ENCODE results near the gene INPP5A.

The INPP5A gene

GRCh38 chr10:132697578-132698200, 160.1 kb downstream of the INPP5A start:
- in situ Hi-C loops (cut with HindIII; ENCODE audit: low sequenced_read_pairs) = loop anchor here (10.0 kb wide), 1 partner anchor 493 kb away; no protein-coding TSS in a partner anchor

GRCh38 chr10:132698211-132698751, 160.7 kb downstream of the INPP5A start:
- in situ Hi-C loops (cut with HindIII; ENCODE audit: low sequenced_read_pairs) = loop anchor here (10.0 kb wide), 1 partner anchor 493 kb away; no protein-coding TSS in a partner anchor

DNA sequence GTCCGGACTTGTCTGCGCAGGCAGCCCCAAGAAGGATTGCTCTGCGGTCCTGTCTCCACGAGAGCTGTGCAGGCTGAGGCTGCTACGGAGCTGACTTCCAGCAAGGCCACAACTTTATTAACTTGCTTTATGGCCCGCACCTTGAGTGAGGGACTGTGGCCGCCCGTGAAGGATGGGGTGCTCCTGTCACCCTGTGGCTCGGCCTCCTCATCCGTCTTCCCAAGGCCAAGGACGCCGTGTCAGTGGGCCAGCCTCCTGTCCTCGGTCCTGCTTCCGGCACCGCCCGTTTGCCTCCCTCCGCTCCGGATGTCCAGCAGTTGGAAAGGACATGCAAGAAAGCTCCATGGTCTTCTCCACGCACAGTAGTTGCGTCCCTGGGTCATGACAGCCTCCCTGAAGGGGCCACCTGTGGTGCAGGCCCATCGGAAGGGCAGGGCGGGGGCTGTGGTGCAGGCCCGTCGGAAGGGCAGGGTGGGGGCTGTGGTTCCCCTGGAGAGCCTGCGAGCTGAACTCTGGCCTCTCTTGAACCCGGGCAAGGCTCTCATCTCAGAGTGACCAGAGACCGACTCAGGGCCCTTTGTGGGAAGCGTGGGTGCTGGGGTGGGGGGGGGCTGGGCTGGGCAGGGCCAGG, 161.3 kb downstream of the INPP5A start:
- in situ Hi-C loops (cut with HindIII; ENCODE audit: low sequenced_read_pairs) = loop anchor here (10.0 kb wide), 1 partner anchor 494 kb away; no protein-coding TSS in a partner anchor

DNA sequence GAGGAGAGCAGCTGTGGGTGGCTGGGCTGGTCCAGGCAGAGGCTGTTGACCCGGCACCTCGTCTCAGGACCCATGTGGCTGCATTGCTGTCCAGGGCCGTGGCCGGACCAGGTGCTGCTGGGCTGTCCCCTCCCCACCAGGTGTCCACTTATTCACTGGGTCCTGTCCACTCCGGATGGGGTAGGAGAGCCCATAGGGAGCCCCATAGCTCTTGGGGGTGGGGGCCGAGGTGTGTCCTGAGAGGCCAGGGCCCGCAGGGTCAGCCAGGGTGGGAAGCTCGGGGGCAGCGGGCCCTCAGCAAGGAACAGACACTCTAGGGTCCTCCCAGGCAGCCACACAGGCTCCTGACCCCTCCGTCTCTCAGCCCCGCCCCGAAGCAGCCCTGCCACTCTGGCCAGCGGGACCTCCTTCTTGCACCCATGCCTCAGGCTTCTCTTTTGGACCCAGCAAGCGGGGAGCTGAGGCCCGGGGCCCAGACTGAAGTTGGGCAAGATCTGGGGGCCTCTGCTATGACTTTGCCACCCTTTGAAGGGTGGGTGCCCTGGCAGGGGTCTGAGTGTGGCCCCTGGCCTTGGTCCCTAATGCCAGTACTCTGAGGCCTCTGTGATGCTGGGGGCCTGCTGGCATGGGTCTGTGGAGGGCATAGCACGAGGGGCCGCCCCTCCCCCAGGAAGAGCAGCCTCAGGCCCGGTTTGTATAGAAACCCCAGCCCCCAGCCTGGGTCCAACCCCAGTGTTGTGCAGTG, 162.0 kb downstream of the INPP5A start:
- in situ Hi-C loops (cut with HindIII; ENCODE audit: low sequenced_read_pairs) = loop anchor here (5.0 to 10.0 kb wide), 2 partner anchors 143 to 495 kb away; no protein-coding TSS in a partner anchor

DNA sequence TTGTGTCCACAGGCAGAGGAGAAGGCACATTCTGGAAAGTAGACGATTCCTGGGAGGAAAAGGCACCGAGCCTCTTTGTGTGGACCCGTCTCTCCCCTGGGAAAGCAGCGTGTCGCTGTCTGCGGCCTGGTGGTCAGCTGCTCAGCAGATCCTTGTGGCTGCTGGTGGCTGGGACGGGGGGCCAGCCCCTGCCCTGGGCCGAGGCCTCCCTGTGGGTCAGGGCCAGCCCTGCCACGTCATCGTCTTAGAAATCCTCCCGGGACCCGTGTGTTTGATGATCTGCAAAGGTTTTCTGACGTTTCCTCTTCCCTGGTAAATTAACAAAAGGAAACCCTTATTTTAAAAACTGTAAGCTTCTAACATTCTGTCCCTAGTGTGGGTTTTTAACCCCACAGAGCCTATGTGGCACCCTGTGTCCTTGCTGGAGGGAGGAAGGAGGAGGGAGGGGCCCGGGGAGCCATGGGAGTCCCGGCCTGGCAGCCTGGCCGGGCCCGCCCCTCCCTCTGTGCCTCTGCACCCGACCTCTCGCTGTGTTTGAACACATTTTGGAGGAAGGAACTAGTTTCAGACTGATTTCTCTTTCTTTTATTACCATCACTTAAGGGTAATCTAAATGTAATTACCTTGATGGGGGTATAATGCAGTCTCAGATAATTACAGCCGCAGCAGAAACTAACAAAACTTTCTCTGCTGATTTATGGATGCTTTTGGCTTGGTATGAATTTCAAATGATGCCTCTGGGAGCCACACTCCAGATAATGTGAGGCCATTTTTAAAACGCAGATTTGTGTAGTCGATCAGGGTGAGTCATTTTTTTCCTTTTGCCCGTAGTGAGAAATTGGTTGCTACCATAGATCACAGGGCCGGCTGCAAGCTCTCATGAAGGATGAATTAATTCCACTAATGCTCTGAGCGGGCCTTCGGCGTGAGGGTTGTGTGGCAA, 162.8 kb downstream of the INPP5A start:
- in situ Hi-C loops (cut with HindIII; ENCODE audit: low sequenced_read_pairs) = loop anchor here (5.0 kb wide), 1 partner anchor 142 kb away; no protein-coding TSS in a partner anchor

DNA sequence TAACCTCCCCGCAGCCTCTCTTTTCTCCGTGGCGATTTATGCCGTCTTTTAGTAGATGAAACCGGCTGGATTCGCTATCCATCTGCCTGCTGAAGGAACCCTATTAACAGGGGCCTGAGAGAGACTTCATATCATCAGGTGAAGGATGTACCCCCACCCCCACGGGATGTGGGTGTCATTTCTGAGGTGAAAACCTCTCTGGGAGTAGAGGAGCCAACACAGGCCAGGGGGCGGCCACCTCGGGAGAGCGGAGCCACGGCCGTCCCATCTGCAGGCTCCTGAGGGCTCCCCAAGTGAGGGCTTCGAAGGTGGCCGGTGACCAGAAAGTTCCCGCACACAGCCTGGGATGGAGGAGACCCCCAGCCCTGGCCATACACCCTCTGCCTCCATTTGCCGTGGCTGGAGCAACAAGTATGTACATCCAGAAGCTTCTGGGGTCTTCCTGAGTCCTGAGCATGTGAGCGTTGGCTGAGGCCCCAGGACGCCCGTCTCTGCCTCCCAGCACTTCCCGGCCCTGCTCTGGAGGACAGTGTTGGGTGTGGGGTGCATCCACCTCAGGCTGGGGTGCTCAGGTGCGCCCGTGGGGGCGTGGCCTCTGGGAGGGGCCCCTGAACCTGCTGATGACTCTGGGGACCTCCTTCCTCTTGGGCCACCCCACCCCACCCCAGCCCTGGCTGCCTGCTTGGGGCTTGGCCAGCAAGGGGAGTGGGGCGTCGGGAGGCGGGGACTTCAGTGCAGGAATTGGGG, 163.7 kb downstream of the INPP5A start:
- in situ Hi-C loops (cut with HindIII; ENCODE audit: low sequenced_read_pairs) = loop anchor here (5.0 kb wide), 1 partner anchor 141 kb away; no protein-coding TSS in a partner anchor

GRCh38 chr10:132701846-132702190, 164.2 kb downstream of the INPP5A start:
- in situ Hi-C loops (cut with HindIII; ENCODE audit: low sequenced_read_pairs) = loop anchor here (5.0 kb wide), 1 partner anchor 140 kb away; no protein-coding TSS in a partner anchor

DNA sequence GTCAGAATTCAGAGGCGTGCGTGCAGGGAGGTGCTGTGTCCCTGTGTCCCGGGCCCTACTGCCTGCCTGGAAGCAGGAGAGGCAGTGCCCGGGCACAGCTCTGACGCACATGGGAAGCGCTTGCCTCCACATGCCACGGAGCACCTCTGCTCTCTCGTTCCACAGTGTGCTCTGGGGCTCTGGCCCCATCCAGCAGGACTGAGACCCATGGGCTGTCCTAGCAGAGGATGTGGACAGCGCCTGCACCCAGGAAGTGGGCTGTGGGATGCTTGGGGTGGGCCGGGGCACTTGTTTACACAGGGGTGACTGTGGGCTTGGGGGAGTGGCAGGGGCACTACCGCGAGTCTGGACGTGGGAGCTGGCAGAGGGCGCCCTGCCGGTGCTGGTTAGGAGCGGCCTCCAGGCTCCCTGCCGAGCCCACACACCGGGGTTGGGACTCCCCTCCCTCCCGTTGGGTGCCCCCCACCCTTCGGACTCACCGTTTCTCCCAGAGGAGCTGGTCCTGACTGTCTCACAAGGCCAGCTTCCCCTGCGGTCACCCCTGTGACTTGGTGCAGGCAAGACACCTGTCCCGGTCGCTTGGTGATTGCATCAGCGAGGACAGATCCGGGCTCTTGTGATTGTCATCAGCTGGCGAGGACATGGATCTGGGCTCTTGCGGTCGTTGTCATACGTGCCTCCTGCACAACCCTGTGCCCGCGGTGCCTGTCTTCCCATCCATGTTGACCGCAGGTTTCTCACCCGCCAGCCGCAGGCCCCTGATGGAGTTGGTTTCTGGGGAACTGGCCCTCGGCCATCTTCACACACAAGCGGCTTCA, 165.2 kb downstream of the INPP5A start:
- in situ Hi-C loops (cut with HindIII; ENCODE audit: low sequenced_read_pairs) = loop anchor here (5.0 kb wide), 1 partner anchor 139 kb away; no protein-coding TSS in a partner anchor

DNA sequence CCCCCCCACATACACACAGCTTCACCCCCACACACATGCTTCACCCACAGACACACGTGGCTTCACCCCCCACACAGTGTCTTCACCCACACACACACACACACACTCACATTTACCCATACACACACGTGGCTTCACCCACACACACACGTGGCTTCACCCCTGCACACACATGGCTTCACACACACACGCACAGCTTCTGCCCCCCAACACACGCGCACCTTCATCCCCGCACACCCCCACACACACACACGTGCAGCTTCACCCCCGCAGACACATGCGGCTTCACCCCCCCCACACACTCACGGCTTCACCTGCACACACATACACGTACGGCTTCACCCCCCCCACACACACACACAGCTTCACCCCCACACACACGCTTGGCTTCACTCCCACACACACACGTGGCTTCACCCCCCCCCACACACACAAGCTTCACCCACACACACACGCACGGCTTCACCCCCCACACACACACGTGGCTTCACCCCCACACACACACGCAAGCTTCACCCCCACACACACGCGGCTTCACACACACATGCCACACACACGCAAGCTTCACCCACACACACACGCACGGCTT, 165.9 kb downstream of the INPP5A start:
- in situ Hi-C loops (cut with HindIII; ENCODE audit: low sequenced_read_pairs) = loop anchor here (5.0 kb wide), 1 partner anchor 139 kb away; no protein-coding TSS in a partner anchor

GRCh38 chr10:132704008-132704814, 166.6 kb downstream of the INPP5A start:
- in situ Hi-C loops (cut with HindIII; ENCODE audit: low sequenced_read_pairs) = loop anchor here (5.0 kb wide), 1 partner anchor 138 kb away; no protein-coding TSS in a partner anchor

GRCh38 chr10:132704815-132705064, 167.2 kb downstream of the INPP5A start:
- in situ Hi-C loops (cut with HindIII; ENCODE audit: low sequenced_read_pairs) = loop anchor here (5.0 kb wide), 1 partner anchor 138 kb away; no protein-coding TSS in a partner anchor

- in situ Hi-C loops (cut with HindIII; ENCODE audit: low sequenced_read_pairs) = no loop called here
These were observed 167.6 kb downstream of the INPP5A start for GRCh38 chr10:132705173-132705572.

- in situ Hi-C loops (cut with HindIII; ENCODE audit: low sequenced_read_pairs) = no loop called here
These were observed 168.4 kb downstream of the INPP5A start for GRCh38 chr10:132705943-132706342.

GRCh38 chr10:132706701-132707100, 169.1 kb downstream of the INPP5A start:
- in situ Hi-C loops (cut with HindIII; ENCODE audit: low sequenced_read_pairs) = no loop called here

DNA sequence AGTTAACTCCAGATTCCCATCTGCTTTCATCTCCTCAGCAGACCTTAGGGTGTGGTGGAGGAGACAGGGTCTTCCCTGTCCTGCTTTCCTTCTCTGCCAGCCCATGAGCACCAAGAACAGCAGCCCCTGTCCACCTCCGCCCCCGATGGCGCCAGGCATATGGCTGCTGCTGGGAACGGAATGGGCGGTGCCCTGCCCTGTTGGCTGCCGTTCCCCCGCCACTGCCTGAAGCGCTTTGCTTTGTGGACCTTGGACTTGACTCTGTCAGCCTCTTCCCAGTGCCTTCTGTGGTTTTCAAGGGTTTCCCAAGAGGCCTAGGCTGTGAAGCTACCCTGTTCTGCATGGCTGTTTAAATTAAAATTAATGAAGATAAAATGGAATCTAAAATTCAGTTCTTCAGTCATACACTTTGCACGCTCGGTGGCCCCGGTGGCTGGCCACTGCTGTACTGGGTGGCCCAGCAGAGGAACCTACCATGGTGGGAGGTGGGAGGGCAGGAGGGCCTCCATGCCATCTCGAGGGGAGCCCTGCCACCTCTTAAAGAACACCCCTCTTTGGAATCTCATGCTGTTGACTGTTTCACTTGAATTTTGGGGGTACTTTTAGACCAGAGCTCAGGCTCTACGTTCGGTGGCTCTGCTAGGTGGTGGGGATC, 169.7 kb downstream of the INPP5A start:
- in situ Hi-C loops (cut with HindIII; ENCODE audit: low sequenced_read_pairs) = no loop called here

DNA sequence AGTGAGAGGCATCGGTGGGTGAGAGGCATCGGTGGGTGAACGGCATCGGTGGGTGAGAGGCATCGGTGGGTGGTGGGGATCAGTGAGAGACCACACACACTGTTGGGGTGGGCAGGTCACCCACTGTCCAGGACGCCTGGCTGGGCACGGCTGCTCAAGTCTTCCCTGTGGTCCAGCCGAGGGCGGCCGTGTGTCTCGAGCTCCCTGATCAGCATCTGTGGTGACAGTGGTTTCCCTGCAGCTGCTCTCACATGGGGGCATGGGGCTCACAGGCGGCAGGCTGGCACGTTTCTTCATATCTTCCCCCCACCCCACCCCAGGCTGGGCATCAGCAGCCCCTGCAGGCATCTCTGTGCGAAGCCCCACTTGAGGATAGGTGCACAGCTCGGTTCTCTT, 170.2 kb downstream of the INPP5A start:
- in situ Hi-C loops (cut with HindIII; ENCODE audit: low sequenced_read_pairs) = no loop called here

DNA sequence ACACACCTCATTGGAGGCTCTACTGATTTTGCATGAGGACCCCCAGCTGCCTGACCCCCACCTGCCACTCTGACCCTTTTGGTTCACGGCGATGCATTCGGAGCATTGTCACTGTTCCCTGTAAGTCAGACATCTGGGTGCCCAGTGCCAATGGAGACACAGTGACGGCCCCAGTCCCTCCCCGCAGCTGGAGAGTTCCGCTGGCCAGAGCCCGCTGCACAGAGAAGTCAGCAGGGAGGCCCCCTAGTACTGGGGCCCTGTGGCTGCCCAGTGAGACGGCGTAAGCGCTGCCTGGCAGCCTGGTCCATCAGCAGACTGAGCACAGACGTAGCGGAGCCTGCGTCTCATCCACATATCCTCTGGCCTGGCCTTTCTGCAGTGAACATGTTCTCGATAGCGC, 170.9 kb downstream of the INPP5A start:
- in situ Hi-C loops (cut with HindIII; ENCODE audit: low sequenced_read_pairs) = no loop called here

Measured in DLD1 (cell line).